GM18858 (cell line): ENCODE results near the gene GFI1B.
"Not testable (repeated sequence)": the region's sequence is repeated elsewhere in the genome, so short reads cannot be mapped to it uniquely, and the experiment has no call there.

Experiments used
- ATAC-seq: cut with Tn5 transposase; IDR thresholded peaks from one replicate; pipeline ENCODE4 v1.9.1; 2021; ENCODE audit not compliant: unreplicated experiment

The GFI1B gene

DNA sequence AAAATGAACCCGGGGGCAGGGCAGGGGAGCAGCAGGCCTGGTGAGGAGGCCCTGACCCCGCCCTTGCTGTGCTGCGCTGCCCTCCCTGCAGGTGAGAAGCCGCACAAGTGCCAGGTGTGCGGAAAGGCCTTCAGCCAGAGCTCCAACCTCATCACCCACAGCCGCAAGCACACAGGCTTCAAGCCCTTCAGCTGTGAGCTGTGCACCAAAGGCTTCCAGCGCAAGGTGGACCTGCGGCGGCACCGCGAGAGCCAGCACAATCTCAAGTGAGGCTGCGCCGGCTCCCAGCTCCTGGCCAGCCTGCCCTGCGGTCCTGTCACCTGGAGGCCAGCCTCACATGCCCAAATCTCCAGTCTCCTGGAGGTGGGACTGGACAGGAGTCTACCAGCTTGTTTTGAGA is 12.3 kb downstream of the GFI1B start:
- ATAC-seq = no peak

DNA sequence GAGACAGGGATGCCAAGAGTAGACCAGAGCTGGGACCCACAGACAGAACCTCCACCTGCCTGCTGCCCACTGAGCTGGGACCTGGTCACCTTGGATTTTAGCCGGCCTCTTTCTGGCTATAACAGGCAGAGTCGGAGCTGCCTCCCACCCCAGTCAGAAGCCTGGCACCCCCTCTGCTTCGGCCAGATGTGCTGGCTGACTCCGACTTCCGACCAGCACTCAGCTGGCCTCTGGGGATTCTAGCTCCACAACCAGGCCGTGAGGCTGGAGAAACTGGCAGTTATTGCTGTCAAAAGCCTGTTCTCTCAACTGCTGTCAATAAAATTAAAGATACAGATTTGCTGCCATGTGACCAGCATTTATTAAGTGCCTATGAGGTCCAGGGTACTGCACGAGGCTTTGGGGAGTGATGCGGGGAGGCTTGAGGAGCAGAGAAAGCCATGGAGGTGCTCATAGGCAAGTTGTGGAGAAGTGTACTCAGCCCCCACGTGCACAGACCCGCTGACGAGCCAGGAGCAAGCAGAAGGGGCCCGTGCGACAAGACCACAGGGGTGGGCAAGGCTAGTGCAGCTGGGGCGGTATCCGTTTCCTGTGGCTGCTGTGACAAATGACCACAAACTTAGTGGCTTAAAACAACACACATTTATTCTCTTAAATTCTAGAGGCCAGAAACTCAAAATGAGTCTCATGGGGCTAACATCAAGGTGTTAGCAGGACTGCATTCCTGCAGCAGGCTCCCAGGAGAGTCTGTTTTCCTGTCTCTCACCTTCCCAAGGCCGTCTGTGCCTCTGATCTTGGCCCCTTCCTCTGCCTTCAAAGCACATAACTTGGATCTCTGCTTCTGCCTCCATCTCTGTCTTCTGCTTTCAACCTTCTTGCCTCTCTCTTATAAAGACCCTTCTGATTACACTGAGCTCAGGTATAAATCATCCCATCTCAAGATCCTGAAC is 13.1 kb downstream of the GFI1B start:
- no peak for ATAC-seq

DNA sequence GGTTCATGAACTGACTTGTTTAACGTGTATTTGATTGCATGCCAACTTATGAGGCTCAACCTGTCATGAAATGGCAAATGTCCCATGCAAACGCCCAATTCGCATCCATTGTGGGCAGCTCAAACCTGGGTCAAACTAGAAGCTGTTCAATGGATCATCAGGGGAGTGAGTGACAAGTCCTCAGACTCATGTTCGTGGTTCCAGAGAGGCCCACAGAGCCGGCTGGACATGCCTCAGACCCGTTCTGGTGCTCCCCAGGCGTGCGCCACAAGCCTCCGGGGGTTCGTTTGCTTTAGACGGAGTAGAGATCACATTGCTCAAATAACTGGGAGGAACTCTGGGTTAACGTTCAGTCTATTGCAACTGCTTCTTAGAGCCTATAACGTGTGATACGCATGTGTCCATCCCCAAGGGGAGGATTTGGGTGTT is 15.0 kb downstream of the GFI1B start:
- no peak for ATAC-seq

DNA sequence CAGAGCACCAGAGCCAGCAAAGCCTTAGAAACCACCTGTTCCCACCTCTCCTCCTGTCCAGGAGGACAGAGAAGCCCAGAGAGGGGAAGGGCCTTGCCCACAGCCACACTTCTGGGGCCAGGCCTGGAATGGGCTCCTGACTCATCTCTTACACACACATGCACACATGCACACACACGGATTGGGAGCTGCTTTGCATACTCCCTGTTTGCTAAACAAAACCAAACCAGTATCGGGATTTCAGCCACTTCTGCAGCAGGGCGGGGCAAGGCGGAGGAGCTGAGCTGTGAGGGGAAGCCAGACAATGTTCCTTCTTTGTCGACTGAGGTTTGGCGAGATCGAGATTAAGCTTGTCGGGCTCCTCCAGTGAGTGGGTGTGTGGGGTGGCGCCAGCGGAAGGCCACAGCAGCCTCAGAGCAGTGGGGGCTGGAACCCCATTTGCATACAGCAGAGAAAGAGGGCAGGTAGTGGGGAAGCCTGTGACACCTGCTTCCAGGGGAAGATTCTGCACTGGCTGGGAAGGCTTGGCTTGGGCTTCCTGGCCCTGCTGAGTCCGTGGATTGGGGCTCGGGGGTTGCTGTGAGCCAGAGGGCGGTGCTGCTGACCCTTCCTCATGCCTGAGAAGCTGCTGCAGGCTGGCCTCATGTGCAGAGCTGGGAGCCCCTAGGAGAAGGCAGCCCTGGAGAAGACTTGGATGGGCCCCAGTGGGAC is 16.1 kb downstream of the GFI1B start:
- ATAC-seq = no peak

DNA sequence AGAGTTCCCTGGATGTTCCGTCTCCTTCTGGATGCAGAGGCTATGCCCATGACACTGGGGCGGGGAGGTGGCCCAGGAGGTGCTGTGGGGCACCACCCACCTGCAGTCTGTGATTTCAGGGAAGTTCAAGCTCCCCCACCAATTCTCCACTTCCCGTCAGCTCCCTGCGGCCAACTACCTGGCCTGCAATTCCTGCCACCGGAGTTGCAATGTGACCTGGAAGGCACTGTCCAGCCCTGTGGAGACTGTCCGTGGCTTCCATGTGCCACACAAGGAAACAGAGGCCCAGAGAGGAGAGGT is 16.6 kb downstream of the GFI1B start:
- no peak for ATAC-seq

DNA sequence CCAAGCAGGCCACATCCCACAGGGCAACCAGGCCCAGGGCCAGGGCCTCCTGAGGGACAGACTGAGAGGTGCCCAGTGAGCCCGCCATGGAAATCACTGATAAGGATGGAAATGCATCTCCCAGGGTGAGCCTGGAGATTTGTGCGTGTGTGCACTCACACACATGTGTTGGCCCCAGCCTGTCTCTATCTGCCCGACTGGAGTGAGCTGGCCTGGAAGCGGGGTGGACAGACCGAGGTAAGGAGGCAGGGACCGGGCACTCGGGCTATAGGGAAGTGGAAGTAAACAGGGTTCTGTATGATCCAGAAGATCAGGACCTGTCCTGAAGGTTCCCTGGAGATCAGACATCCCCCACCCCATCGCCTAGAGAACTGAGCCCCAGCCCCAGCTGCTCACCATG is 17.4 kb downstream of the GFI1B start:
- no peak for ATAC-seq

DNA sequence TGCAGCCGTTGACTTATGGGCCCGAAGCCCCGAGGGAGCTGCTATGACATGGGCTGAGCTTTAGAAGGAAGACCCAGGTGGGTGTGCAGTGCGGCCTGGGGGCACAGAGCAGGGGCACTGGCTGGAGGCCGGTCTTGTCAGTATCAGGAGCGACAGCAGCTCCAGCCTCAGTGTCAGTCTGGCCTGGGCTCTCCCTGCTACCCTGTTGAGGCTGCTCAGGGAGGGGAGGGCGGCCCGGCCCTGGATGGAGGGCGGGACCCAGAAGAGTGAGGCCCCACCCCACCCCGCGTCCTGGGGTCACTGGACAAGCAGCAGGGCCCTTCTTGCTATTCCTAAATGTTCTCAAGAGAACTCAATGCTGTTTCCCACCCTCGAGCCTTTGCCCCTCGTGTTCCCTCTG is 18.0 kb downstream of the GFI1B start:
- no peak for ATAC-seq

DNA sequence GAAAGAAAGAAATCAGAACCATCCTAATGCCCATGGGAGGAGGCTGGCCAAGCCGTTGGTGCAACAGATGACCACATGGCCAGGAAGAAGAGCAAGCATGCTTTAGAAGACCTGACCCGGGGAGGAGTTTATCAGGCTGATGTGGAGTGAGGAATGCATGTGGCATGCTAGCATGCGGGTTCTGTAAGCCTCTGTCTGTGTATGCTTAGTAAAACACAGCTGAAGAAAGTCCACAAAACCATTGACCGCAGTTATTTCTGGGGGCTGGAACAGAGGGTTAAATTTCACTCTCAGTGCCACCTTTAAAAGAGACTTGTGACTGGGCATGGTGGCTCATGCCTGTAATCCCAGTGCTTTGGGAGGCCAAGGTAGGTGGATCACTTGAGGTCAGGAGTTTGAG is 19.1 kb downstream of the GFI1B start:
- no peak for ATAC-seq

DNA sequence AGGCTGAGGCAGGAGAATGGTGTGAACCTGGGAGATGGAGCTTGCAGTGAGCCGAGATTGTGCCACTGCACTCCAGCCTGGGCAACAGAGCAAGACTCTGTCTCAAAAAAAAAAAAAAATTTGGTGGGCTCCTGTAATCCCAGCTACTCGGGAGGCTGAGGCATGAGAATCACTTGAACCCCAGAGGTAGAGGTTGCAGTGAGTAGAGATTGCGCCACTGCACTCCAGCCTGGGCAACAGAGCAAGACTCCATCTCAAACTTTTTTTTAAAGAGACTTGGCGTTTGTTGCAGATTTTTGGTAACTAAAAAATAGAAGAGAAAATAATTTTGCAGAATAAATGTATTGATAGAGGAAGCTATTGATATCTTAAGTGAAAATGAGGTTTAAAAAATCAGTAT is 19.7 kb downstream of the GFI1B start:
- ATAC-seq = not testable (repeated sequence)

DNA sequence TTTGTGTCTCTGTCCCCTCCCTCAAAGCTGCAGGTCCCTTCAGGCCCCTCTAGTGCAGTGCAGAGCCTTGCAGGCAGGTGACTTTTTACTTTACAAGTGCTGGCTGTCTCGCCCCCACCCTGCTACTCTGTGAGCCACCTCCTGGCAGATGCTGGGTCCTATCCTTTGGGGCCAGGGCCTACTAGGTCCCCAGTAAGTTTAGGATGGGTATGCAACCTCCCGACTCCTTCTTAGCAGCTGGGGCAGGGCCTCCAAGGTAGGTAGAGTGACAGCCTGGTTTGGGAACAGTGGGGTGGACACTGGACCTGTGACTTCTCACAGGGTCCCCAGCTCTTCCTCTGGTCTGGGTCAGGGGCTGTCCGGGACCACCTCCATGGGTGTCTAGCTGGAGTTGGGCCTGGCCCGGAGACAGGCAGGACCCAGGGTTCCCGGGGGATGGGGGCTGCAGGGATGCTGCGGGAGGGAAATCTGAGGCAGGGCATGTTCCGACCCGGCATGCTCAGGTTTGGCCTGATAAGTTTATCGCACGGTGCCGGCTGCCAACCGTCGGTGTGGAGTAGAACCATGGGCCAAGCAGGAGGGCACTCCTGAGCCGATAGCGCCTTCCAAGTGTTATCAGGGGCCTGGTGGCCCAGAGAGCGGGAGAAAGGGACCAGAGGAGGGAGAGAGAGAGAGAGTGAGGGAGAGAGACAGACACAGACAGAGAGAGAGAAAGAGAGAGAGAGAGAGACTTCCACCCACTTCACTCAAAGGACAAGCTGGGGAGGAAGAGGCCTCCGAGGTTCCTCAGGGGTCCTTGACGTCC is 20.5 kb downstream of the GFI1B start:
- ATAC-seq = no peak

DNA sequence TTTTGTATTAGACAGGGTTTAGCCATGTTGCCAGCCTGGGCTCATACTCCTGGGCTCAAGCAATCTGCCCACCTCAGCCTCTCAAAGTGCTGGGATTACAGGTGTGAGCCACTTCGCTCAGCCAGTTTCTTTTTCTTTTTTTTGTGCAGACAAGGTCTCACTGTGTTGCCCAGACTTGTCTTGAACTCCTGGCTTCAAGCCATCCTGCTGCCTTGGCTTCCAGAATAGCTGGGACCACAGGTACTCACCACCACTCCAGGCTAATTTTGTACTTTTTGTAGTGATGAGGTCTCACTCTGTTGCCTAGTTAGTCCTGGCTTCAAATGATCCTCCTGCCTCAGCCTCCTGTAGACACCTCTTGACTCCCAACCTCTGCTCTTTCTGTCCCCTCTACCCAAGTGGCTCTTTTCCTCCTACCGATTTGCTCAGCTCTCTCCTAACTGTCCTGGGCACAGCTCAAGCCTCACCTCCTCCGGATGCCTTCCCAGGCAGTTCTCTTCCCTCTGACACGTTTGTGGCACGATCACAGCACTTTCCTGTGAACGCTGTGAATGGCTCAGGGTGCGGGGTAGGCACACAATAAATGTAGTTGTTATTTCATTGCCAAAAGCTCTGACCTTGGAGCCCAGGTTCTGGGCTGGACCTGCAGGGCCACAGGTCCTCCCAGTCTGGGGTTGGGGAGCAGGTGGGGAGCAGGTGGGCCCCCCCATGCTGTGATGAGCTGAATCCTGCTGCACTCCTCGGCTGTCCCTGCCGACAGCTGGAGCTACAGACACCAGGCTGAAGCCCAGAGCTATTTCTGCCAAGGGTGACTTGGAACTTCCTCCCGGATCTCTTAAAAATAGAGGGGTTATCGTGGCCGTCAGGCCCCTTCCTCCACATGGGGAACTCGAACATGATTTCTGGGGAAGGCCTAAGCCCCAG is 23.9 kb downstream of the GFI1B start:
- ATAC-seq = no peak

DNA sequence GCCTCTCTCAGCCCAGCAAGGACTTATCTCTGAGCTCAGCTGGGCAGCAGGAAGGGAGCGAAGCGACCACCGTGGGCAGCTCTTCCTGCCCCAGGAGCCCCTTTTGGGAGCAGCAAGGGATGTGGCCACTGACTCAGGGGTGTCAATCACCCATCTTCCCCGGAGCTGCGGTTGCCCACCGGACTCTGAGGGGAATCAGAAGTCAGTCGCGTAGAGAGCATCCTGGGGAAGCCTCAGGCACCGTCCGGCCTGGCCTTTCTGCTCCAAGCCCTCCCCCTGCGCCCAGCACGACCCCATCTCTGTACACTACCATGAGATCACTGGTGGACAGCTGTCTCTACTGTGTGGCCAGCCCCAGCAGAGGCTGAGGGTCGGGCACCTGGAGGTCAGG is 24.6 kb downstream of the GFI1B start:
- ATAC-seq = no peak

DNA sequence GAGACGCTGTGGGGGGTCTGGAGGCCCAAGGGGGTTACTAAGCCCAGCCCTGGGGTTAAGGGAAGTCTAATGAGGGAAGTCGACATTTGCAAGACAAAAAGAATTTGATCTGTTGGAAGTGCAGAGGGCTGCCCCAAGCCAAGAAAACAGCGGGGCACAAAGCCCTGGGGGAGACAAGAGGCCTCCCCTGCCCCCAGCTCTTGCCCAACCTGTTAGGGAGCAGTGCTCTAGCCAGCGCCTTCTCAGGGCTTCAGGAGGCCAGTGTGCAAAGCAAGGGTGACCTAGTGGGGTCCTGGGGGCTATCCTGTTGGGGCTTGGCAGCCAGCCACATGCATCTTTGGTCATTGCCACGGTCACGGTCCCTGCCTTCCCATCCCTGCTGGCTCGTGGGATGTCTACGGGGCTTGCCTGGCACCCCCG is 25.2 kb downstream of the GFI1B start:
- no peak for ATAC-seq

DNA sequence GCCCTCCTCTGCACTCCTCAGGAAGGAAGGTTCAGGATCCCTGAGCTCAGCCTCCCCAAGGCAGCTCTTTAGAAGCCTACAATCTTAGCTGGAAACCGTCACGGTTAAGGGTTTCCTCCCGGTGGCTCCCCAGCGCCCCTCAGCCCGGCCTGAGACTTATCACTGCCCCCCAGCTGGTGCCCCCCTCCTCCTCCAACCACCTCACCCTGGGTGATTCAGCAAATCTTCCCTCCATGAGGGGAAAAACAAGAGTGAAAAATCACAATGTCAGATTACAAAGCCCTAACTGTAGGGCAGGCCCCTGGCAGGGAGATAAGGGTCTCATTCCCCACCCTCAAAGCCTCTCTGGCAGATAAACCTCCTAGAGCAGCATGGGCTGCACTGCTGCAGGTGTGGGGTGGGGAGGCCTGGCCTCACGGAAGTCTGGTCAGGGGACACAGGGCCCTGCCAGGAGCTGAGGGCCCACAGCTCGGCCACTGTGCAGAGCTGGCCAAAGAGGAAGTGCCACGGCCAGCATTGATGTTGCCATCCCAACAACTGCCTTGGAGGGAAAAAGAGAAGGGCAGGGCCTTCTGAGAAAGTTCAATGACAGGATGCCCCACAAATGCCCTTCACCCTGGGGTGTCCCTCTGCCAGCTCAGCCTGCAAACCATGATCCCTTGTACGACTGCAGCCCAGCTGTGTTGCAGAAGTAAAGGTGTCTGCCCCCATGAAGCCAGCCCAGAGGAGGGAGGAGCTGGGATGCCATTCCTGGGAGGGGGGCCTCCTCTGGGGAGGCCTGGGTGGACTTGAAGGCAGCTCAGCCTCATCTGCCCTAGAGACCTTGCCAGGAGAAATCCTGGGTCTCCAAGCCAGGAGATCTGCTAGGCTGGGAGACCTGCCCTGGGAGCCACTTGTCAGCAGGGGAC is 25.9 kb downstream of the GFI1B start:
- no peak for ATAC-seq

DNA sequence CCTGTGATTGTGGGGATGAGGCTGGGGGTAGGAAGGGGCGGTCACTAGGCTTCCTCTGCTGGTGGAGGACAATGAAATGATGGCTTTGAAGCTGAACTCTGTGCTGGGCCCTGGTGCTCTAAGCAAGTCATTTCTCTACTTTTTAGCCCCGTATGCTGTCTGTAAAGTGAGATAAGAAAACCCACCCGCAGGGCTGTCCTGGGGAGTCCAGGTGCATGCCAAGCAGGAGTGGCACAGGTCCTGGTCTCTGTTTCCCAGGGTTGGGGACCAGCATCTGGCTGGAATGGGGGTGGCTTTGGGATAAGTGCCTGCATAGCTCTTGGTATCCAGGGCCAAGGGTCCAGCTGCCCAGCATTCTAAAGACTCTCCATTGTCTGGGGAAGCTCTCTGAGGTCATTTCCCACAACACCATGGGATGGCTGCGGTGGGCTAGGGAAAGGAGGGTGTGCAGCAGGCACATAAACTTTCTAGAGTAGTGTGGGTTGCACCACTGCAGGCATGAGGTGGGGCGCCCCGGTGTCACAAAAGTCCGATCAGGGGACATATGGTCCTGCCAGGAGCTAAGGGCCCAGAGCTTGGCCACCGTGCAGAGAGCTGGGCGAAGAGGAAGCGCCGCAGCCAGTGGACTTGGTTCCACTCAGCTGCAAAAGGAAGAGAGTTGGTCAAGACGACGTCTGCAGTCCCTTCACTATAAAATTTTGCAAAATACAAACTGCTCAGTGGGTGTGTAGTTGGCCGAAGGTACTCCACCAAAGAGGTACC is 26.7 kb downstream of the GFI1B start:
- no peak for ATAC-seq

DNA sequence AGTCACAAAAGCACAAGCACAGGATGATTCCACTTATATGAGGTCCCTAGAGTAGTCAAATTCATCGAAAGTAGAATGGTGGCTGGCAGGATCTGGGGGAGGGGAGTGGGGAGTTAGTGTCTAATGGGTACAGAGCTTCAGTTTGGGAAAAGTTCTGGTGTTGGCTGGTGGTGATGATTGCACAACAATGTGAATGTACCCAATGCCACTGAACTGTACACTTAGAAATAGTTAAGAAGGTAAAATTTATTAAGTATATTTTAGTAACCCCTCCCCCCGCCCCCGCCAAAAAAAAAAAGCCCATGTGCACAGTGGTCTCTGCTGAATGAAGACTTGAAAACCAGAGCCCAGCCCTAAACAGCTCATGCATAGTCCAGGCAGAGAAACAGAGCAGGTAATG is 27.5 kb downstream of the GFI1B start:
- no peak for ATAC-seq

DNA sequence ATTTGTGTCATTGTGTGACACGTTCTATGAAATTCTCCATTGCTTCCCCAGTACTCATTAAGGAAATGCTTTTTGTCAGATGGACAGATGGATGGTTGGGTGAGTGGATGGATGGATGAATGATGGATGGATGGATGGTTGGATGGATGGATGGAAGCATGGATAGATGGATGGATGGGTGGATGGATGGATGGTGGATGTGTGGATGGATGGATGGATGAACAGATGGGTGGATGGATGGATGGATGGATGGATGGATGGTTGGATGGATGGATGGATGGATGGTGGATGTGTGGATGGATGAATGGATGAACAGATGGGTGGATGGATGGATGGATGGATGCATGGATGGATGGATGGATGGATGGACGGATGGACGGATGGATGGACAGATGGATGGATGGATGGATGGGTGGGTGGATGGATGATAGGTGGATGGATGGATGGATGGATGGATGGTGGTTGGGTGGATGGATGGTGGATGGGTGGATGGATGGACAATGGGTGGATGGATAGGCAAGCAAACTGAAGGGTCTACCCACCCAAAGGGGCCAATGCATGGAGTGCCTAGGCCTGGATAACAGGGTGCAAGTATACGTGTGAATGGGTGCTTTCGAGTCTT is 28.3 kb downstream of the GFI1B start:
- ATAC-seq = no peak

DNA sequence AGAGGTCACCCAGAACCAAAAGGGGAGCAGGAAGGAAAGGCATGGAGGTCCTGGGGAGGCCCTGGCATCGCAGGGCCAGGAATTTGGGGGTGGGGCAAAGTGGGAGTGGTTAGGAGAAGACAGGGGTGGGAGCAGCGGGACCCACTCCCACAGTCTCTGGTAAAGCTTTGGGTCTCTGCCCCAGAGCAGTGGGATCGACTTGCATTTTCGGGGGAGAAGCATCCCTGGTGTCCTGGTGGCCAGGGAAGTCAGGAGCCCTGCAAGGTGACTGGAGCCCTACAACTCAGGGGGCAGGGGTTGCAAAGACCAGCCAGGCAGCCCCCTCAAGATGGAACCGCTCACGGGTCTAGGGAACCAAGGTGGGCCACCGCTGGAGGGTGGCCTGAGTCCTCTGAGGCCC is 29.9 kb downstream of the GFI1B start:
- no peak for ATAC-seq
